Transverse colon (tissue), 4 donors: ENCODE measurements around the gene SERPINB8. TPM values are rescaled to one million over a fixed set of nuclear protein-coding genes. Genes with fewer than 3 reads are reported as not detected.

Experiments
- DNase-seq: peaks from one replicate; pipeline ENCODE4 v3.0.0-alpha.2; 2019
- H3K27ac ChIP-seq, 4 donors: fragments of 200-600 bp; sonication (generic); 2 replicates each; pipeline ENCODE4 v1.5.1; 2016 to 2018; ENCODE audit warnings: inconsistent platforms in 4 of 4
- H3K27me3 ChIP-seq: fragments of 200-600 bp; sonication (generic); 2 replicates; pipeline ENCODE4 v1.5.1; 2017; ENCODE audit warnings: inconsistent platforms
- H3K36me3 ChIP-seq, 4 donors: fragments of 200-600 bp; sonication (generic); 2 replicates each; pipeline ENCODE4 v1.5.1; 2017 to 2019; ENCODE audit warnings: inconsistent platforms in 4 of 4
- H3K4me1 ChIP-seq, 4 donors: fragments of 200-600 bp; sonication (generic); 2 replicates each; pipeline ENCODE4 v1.5.1; 2017 to 2020; ENCODE audit warnings: inconsistent platforms in 4 of 4
- H3K4me3 ChIP-seq, 4 donors: fragments of 200-600 bp; sonication (generic); 1 replicate in 1 of 4; 2 replicates in 3 of 4; pipeline versions ENCODE4 v1.5.1 to v1.6.1; 2017 to 2019; ENCODE audit warnings: inconsistent platforms in 4 of 4
- H3K9me3 ChIP-seq, 2 donors: fragments of 200-600 bp; sonication (generic); 2 replicates each; pipeline ENCODE4 v1.5.1; 2017 to 2019; ENCODE audit warnings: inconsistent platforms in 2 of 2
- EP300 ChIP-seq: sonication (generic); formaldehyde crosslinking; IDR thresholded peaks from one replicate; pipeline ENCODE4 v1.6.1; 2017; ENCODE audit warnings: antibody characterized with exemption, low read depth
- POLR2A ChIP-seq: fragments of 450-650 bp; IDR thresholded peaks from one replicate; pipeline ENCODE4 v1.6.1; 2016; ENCODE audit warnings: antibody characterized with exemption, mild to moderate bottlenecking, moderate library complexity
- POLR2AphosphoS5 ChIP-seq, 3 donors: sonication (generic); formaldehyde crosslinking; IDR thresholded peaks; one replicate each; pipeline ENCODE4 v1.6.1; 2016; ENCODE audit warnings: antibody characterized with exemption in 3 of 3
- WGBS, 2 donors: methylation state at CpG; one replicate each; pipeline ENCODE4 v1.1.5; 2018; ENCODE audit warnings: low coverage in 1 of 2; 5-methylcytosine and 5-hydroxymethylcytosine counted together
- in situ Hi-C, 4 donors: fragments of 200-750 bp; cut with MboI; loops; one replicate each; pipeline versions ENCODE4 v1.15.0 to v1.15.1; 2017; ENCODE audit warnings: low sequenced_read_pairs in 3 of 4, low pct_ligation_motif_present in 1 of 4, low pct_unique_long_range_greater_than_20kb in 1 of 4
- intact Hi-C: fragments of 100-400 bp; cut with DNase I; formaldehyde crosslinking; loops from one replicate; pipeline ENCODE4 v1.15.1; 2023; ENCODE audit warnings: low total_unique reads
- total RNA-seq, 4 donors: library from RNA; depleted of rRNA; stranded (reverse); fragments of >200 nt; gene quantifications; one replicate each; pipeline ENCODE4 v1.1.0, GENCODE V29; 2016
- TF ChIP-seq, protein P1 (sequence below), 5 experiments: fragments of 200-600 bp in 3 of 5; fragments of 450-650 bp in 2 of 5; sonication (generic) in 3 of 5; IDR thresholded peaks; 1 replicate in 2 of 5; 2 replicates in 3 of 5; pipeline ENCODE4 v1.5.1; 2016 to 2017; ENCODE audit warnings: antibody characterized with exemption in 5 of 5, inconsistent platforms in 3 of 5, mild to moderate bottlenecking in 2 of 5, moderate library complexity in 1 of 5

The SERPINB8 gene
- total RNA-seq, 4 donors from 2014 or later, result 3.0 to 15.7 (median 13.5) TPM

- no peak overlapping the region for H3K4me3 ChIP-seq
- no peak overlapping the region for H3K27ac ChIP-seq
- H3K4me1 ChIP-seq, result no peaks in the 10 kb centered on the region
- intact Hi-C loops (loop anchor here (10.0 kb wide), 1 partner anchor 48 kb away; the partner anchor contains the start of gene HMSD), in situ Hi-C loops (loop anchor here in 3 of 4 donors (25.0 kb wide), 1 partner anchor 480 kb away; no protein-coding TSS in a partner anchor)
- no peak for DNase-seq
- WGBS, 2 donors, result 80 to 84% methylated on average over 1 to 7 of the region's 7 CpGs
- H3K9me3 ChIP-seq, result peaks cover 0 to 3% of the 10 kb centered on the region in 2 donors
- TF ChIP-seq, protein P1, sequence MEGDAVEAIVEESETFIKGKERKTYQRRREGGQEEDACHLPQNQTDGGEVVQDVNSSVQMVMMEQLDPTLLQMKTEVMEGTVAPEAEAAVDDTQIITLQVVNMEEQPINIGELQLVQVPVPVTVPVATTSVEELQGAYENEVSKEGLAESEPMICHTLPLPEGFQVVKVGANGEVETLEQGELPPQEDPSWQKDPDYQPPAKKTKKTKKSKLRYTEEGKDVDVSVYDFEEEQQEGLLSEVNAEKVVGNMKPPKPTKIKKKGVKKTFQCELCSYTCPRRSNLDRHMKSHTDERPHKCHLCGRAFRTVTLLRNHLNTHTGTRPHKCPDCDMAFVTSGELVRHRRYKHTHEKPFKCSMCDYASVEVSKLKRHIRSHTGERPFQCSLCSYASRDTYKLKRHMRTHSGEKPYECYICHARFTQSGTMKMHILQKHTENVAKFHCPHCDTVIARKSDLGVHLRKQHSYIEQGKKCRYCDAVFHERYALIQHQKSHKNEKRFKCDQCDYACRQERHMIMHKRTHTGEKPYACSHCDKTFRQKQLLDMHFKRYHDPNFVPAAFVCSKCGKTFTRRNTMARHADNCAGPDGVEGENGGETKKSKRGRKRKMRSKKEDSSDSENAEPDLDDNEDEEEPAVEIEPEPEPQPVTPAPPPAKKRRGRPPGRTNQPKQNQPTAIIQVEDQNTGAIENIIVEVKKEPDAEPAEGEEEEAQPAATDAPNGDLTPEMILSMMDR (IDR thresholded peaks at IDR 0.05), result no peak
- TF ChIP-seq POLR2AphosphoS5 (IDR thresholded peaks at IDR 0.05) (no peak), EP300 (no peak), POLR2A (no peak)
- no peaks in the 10 kb centered on the region for H3K36me3 ChIP-seq
- H3K27me3 ChIP-seq, result no peaks in the 10 kb centered on the region
These were observed 22.9 kb downstream of the SERPINB8 start for GRCh38 chr18:63992751-63993150.

DNA sequence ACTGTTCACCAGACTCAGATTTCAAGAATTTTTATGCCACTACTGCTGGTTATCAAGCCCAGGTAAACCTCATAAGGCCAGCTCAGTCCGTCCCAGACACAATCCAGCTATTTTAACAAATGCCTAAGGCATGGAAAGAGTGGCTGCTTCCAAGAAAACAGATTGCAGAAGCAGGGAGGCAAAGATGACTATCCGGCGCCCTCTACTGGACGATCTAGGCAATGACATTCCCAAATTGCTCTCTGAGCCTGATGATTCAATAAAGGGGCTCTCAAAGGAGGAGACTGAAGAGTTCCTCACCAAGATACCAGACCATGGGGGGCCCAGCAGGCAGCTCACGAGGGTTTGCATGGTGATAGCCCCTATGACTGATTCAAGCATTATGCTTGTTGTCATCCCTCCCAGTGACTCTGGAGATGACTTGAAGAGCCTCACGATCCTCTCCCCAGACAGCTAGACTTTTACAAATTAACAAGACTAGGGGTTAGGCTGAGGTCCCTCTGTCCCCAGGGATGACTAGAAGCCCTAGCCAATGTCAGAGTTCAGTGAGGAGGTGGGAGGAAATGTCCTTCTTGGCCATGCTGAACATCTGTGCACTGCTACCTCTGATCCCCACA, 25.0 kb downstream of the SERPINB8 start:
- no peaks in the 10 kb centered on the region for H3K27me3 ChIP-seq
- intact Hi-C loops, result loop anchor here (5.0 to 10.0 kb wide), 2 partner anchors 33 to 50 kb away; partner anchors contain the start of gene HMSD
- H3K27ac ChIP-seq, result no peak overlapping the region
- no peak for TF ChIP-seq POLR2A
- TF ChIP-seq, protein P1 (IDR thresholded peaks at IDR 0.05), result peak; percentile 67 to 93 (median 87)
- 0 to 21% methylated on average over 1 to 6 of the region's 6 CpGs for WGBS, 2 donors
- peak; percentile 40 for DNase-seq
- H3K9me3 ChIP-seq, result peaks cover 0 to 3% of the 10 kb centered on the region in 2 donors
- in situ Hi-C loops, result loop anchor here in 3 of 4 donors (25.0 kb wide), 1 partner anchor 483 kb away; no protein-coding TSS in a partner anchor
- H3K4me1 ChIP-seq, result no peaks in the 10 kb centered on the region
- H3K4me3 ChIP-seq, result no peak overlapping the region
- H3K36me3 ChIP-seq, result no peaks in the 10 kb centered on the region

GRCh38 chr18:63997041-63997440, 27.2 kb downstream of the SERPINB8 start:
- 61 to 65% methylated on average over 3 to 4 of the region's 4 CpGs for WGBS, 2 donors
- no peaks in the 10 kb centered on the region for H3K27me3 ChIP-seq
- no peak for TF ChIP-seq POLR2A
- TF ChIP-seq, protein P1 (IDR thresholded peaks at IDR 0.05), result no peak
- TF ChIP-seq EP300, result no peak
- no peak for TF ChIP-seq POLR2AphosphoS5 (IDR thresholded peaks at IDR 0.05)
- intact Hi-C loops (loop anchor here (5.0 to 10.0 kb wide), 2 partner anchors 35 to 52 kb away; partner anchors contain the start of gene HMSD), in situ Hi-C loops (loop anchor here in 3 of 4 donors (25.0 kb wide), 1 partner anchor 485 kb away; no protein-coding TSS in a partner anchor)
- no peak overlapping the region for H3K4me3 ChIP-seq
- H3K27ac ChIP-seq, result no peak overlapping the region
- no peaks in the 10 kb centered on the region for H3K36me3 ChIP-seq
- no peaks in the 10 kb centered on the region for H3K4me1 ChIP-seq
- H3K9me3 ChIP-seq, result peaks cover 0 to 3% of the 10 kb centered on the region in 2 donors
- DNase-seq, result no peak

DNA sequence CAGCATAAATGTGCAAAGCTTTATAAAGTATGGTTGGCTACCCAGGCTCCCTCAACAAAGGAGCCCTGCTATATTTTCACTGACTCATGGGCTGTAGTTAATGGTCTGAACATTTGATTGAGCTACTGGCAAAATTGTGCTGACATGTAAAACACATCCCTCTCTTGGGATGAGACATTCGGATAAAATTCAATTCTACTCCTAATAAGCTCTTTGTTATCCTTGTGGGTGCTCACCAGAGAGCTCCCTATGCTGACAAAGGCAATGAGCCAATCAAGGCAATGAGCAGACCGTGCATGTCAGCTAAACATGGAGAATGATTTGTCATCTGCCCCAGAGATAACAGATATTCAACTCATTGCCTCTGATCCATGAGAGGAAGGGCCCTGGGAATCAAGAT, 27.7 kb downstream of the SERPINB8 start:
- in situ Hi-C loops, result loop anchor here in 3 of 4 donors (25.0 kb wide), 1 partner anchor 485 kb away; no protein-coding TSS in a partner anchor
- Histone ChIP-seq H3K4me1 (no peaks in the 10 kb centered on the region), H3K4me3 (no peak overlapping the region), H3K36me3 (no peaks in the 10 kb centered on the region), H3K9me3 (peaks cover 0 to 3% of the 10 kb centered on the region in 2 donors), H3K27ac (no peak overlapping the region), H3K27me3 (no peaks in the 10 kb centered on the region)
- 76% methylated on average over 2 of the region's 2 CpGs; no CpG with 5 or more reads in 1 of the 2 donors for WGBS, 2 donors
- DNase-seq, result no peak
- no peak for TF ChIP-seq POLR2AphosphoS5 (IDR thresholded peaks at IDR 0.05)
- TF ChIP-seq, protein P1 (IDR thresholded peaks at IDR 0.05), result no peak
- no peak for TF ChIP-seq POLR2A
- no peak for TF ChIP-seq EP300
- intact Hi-C loops, result loop anchor here (5.0 to 10.0 kb wide), 2 partner anchors 35 to 53 kb away; partner anchors contain the start of gene HMSD
